Airway epithelial cell (primary cell): ENCODE data around the gene TAF9. TPM values are rescaled to one million over a fixed set of nuclear protein-coding genes. Genes with fewer than 3 reads are reported as not detected.

Experiments
- total RNA-seq: library from RNA; depleted of rRNA; stranded (reverse); fragments of >200 nt; gene quantifications from 2 replicates; pipeline ENCODE4 v1.2.3, GENCODE V29; 2015

TAF9 gene, protein sequence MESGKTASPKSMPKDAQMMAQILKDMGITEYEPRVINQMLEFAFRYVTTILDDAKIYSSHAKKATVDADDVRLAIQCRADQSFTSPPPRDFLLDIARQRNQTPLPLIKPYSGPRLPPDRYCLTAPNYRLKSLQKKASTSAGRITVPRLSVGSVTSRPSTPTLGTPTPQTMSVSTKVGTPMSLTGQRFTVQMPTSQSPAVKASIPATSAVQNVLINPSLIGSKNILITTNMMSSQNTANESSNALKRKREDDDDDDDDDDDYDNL
- 43.5 and 56.6 TPM in 2 replicates for total RNA-seq

DNA sequence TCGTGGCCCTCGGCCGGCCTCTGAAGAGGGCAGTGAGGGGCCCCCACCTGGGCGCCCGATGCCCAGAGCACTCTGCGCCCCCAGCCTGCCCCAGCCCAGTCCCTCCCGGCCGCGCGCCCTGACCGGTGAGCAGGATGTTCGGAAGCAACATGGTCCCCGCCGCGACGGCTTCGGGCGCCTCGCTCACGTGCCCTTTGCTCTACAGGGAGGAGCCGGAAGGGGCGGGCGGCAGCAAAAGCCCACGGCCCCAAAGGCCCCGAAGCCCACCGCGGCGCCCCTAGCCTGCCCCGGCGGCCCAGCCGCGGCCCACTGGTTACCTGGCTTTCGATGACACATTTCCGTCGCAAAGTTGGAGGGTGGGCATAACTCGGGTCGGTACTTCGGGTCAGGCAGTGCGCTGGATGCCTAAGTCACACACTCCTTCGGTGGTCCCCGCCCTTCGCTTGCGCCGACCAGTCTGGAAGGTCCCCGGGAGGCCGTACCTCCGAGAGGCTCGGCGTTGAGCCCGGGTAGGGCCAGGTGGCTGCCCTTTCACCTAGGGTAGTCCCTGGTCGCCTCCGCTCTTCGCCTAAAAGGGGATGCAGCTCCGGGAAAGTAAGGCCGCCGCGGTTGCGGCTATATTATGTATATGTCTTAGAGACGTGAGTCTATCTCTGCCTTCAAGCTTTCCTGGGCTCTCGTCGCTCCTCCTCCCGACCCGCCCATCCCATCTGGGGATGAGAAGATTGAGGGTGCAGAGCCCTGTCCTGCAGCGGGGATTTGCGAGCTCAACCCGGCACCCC, at the start of gene TAF9, which contains the start of the genes AK6 and RAD17:
TAF9 (minus strand) TSS at position 181 of the 782 bp plus-strand sequence. CDS start 3,783 bp downstream, outside the sequence.
AK6 (minus strand) TSS at position 181 of the 782 bp plus-strand sequence; CDS start at position 151, 30 bp downstream.
RAD17 (plus strand) TSS at position 479 of the 782 bp plus-strand sequence. CDS start 2,391 bp downstream, outside the sequence.

DNA sequence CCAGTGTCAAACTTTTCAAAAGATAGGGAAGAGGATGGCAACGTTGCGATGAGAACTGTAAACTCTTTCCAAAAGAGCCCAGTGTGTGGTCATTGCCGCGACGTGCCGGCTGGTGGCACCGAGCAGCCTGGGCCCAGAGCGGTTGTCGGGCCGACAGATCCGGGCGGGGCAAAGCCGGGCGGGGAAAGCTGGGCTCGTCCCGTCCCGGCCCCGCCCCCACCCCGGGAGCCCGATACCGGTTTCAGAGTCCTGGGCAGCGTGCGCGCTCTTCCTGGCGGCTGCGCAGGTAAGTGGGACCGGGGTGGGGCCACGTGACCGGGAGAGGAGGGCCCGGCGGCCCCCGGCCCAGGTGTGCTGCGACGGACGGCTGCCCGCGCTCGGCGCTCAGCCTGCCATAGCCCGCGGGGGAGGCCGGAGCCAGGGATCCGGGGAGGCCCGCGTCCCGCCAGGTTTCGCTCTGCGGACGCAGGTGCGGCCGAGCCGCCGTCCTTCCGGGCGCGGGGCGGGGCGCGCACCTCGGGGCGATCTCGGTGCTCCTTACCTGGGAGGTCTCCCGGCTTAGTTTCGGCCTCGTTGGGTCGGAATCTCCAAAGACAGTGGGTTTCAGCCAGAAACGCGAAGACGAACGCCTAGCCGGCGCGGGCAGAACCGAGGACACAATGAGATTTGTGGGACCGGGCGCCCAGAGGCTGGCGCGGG, 45.7 kb upstream of the TAF9 start, which contains the start of gene MARVELD2:
MARVELD2 (plus strand) TSS at position 232 of the 699 bp plus-strand sequence. CDS start 4,270 bp downstream, outside the sequence.

Other genes starting within 250 kb of the TAF9 start
- gene CCNB1, start 202.4 kb downstream of the TAF9 start, total RNA-seq = 153 and 171 TPM in 2 replicates
- 45.1 and 45.7 TPM in 2 replicates for gene CENPH, start 179.9 kb downstream of the TAF9 start, total RNA-seq
- 36.0 and 38.6 TPM in 2 replicates for gene CDK7, start 134.6 kb downstream of the TAF9 start, total RNA-seq
- 2.8 and 5.9 TPM in 2 replicates for gene CCDC125, start 36.7 kb downstream of the TAF9 start, total RNA-seq
- gene AK6, start within 50 bp of the TAF9 start, total RNA-seq = 17.4 and 17.5 TPM in 2 replicates
- 11.8 and 15.0 TPM in 2 replicates for gene RAD17, start 298 bp upstream of the TAF9 start, total RNA-seq
- gene MARVELD2, start 45.6 kb upstream of the TAF9 start, total RNA-seq = 26.1 and 33.3 TPM in 2 replicates
- gene OCLN, start 123.3 kb upstream of the TAF9 start, total RNA-seq = 13.2 and 19.0 TPM in 2 replicates
- 15.0 and 16.4 TPM in 2 replicates for gene GTF2H2C, start 190.7 kb upstream of the TAF9 start, total RNA-seq